GM12891 (cell line): ENCODE data around the gene PRDM4.

Experiments
- DNase-seq: peaks from one replicate; pipeline ENCODE4 v3.0.0; 2011; ENCODE audit warnings: low spot score; ENCODE audit not compliant: insufficient read length
- FAIRE-seq: peaks from 2 replicates; lab custom pipeline; 2011; peaks lifted over from hg19 to GRCh38; lab: Jason Lieb, UNC
- PAX5 ChIP-seq: IDR thresholded peaks from 2 replicates; pipeline ENCODE4 v1.6.1; 2011; ENCODE audit warnings: low read length, moderate library complexity, mild to moderate bottlenecking; ENCODE audit not compliant: insufficient read depth, severe bottlenecking
- POLR2A ChIP-seq: IDR thresholded peaks from 2 replicates; pipeline ENCODE4 v1.6.1; 2011; ENCODE audit warnings: low read depth, low read length, control low read depth
- POLR2AphosphoS5 ChIP-seq: IDR thresholded peaks from 2 replicates; pipeline ENCODE4 v1.6.1; 2011; ENCODE audit warnings: low read depth, low read length, control low read depth
- POU2F2 ChIP-seq: IDR thresholded peaks from 2 replicates; pipeline ENCODE4 v1.6.1; 2011; ENCODE audit warnings: low read depth, mild to moderate bottlenecking, control low read depth, low read length, moderate library complexity
- SPI1 ChIP-seq: IDR thresholded peaks from 2 replicates; pipeline ENCODE4 v1.6.1; 2011; ENCODE audit warnings: low read depth, low read length, control low read depth
- TAF1 ChIP-seq: IDR thresholded peaks from 2 replicates; pipeline ENCODE4 v1.6.1; 2011; ENCODE audit warnings: low read depth, low read length, control low read depth

PRDM4 gene

GRCh38 chr12:107774349-107775029, 13.6 kb upstream of the PRDM4 start, which contains the start of gene ASCL4:
ASCL4 (plus strand) TSS chr12:107774704; CDS start chr12:107775219, 515 bp downstream.
- TF ChIP-seq SPI1 = no peak
- TF ChIP-seq TAF1 = no peak
- no peak for TF ChIP-seq POLR2A
- TF ChIP-seq PAX5 = no peak
- no peak for TF ChIP-seq POLR2AphosphoS5
- TF ChIP-seq POU2F2 = no peak
- no peak for DNase-seq
- no peak for FAIRE-seq

- FAIRE-seq = no peak
- DNase-seq = no peak
- TF ChIP-seq POU2F2 (no peak), TAF1 (no peak), PAX5 (no peak), SPI1 (no peak), POLR2A (no peak), POLR2AphosphoS5 (no peak)
These were observed 6.5 kb upstream of the PRDM4 start for GRCh38 chr12:107767466-107767865.

GRCh38 chr12:107765316-107765715, 4.4 kb upstream of the PRDM4 start:
- FAIRE-seq = no peak
- no peak for TF ChIP-seq SPI1
- no peak for TF ChIP-seq POLR2AphosphoS5
- no peak for TF ChIP-seq PAX5
- TF ChIP-seq POU2F2 = no peak
- DNase-seq = no peak

GRCh38 chr12:107764626-107765025, 3.7 kb upstream of the PRDM4 start:
- FAIRE-seq (no peak), DNase-seq (no peak)
- TF ChIP-seq SPI1 = no peak
- TF ChIP-seq POU2F2 = no peak
- no peak for TF ChIP-seq POLR2AphosphoS5
- no peak for TF ChIP-seq PAX5
- no peak for TF ChIP-seq POLR2A
- TF ChIP-seq TAF1 = no peak

GRCh38 chr12:107762874-107763273, 1.9 kb upstream of the PRDM4 start:
- FAIRE-seq (no peak), DNase-seq (no peak)
- TF ChIP-seq PAX5 (no peak), SPI1 (no peak), POU2F2 (no peak), POLR2AphosphoS5 (no peak), POLR2A (no peak)

- FAIRE-seq = no peak
- no peak for DNase-seq
- no peak for TF ChIP-seq PAX5
- no peak for TF ChIP-seq TAF1
- TF ChIP-seq POU2F2 = no peak
- no peak for TF ChIP-seq POLR2A
- TF ChIP-seq SPI1 = no peak
- TF ChIP-seq POLR2AphosphoS5 = no peak
These were observed 566 bp upstream of the PRDM4 start for GRCh38 chr12:107761502-107761904.

- peak; percentile 47 for FAIRE-seq
- no peak for TF ChIP-seq TAF1
- TF ChIP-seq SPI1 = no peak
- no peak for TF ChIP-seq PAX5
- TF ChIP-seq POLR2A = no peak
- no peak; the same call in 1 of the 2 replicates for TF ChIP-seq POLR2AphosphoS5
- TF ChIP-seq POU2F2 = no peak
- no peak for DNase-seq
These were observed 629 bp downstream of the PRDM4 start for GRCh38 chr12:107760207-107760808.

- DNase-seq (no peak), FAIRE-seq (no peak)
- TF ChIP-seq POLR2A (no peak), POLR2AphosphoS5 (no peak), SPI1 (no peak), PAX5 (no peak), TAF1 (no peak), POU2F2 (no peak)
These were observed 1.5 kb downstream of the PRDM4 start for GRCh38 chr12:107759410-107759809.

- DNase-seq (no peak), FAIRE-seq (no peak)
- TF ChIP-seq POU2F2 (no peak), POLR2AphosphoS5 (no peak)
These were observed 11.9 kb downstream of the PRDM4 start for GRCh38 chr12:107749083-107749482.

- no peak for TF ChIP-seq POU2F2
- no peak for TF ChIP-seq POLR2AphosphoS5
- TF ChIP-seq POLR2A = no peak
- TF ChIP-seq TAF1 = no peak
- TF ChIP-seq SPI1 = no peak
- TF ChIP-seq PAX5 = no peak
- FAIRE-seq (no peak), DNase-seq (no peak)
These were observed 12.5 kb downstream of the PRDM4 start for GRCh38 chr12:107748472-107748871.
